ENCODE measurements around the gene TMEM63C. TPM values are rescaled to one million over a fixed set of nuclear protein-coding genes. Genes with fewer than 3 reads are reported as not detected.

The TMEM63C gene
- total RNA-seq, 1 donor from 2014 or later: 6.6 TPM

- peaks cover 5% of the 10 kb centered on the region for H3K36me3 Mint-ChIP-seq (ENCODE audit: low read depth, unreplicated experiment)
- H3K27me3 Mint-ChIP-seq (ENCODE audit: unreplicated experiment): peaks cover 3% of the 10 kb centered on the region
- DNase-seq (ENCODE audit: low spot score): no peak
- no peak for TF ChIP-seq CTCF (IDR thresholded peaks at IDR 0.05; ENCODE audit: unreplicated experiment)
- H3K9me3 Mint-ChIP-seq (ENCODE audit: unreplicated experiment): no peaks in the 10 kb centered on the region
- no peak overlapping the region for H3K27ac Mint-ChIP-seq (ENCODE audit: unreplicated experiment)
- H3K4me1 Mint-ChIP-seq (ENCODE audit: unreplicated experiment): peaks cover 28% of the 10 kb centered on the region
- H3K4me3 Mint-ChIP-seq (ENCODE audit: unreplicated experiment): peak overlapping the region; percentile 37
Observed at GRCh38 chr14:77180726-77181602, 634 bp upstream of the TMEM63C start.

DNA sequence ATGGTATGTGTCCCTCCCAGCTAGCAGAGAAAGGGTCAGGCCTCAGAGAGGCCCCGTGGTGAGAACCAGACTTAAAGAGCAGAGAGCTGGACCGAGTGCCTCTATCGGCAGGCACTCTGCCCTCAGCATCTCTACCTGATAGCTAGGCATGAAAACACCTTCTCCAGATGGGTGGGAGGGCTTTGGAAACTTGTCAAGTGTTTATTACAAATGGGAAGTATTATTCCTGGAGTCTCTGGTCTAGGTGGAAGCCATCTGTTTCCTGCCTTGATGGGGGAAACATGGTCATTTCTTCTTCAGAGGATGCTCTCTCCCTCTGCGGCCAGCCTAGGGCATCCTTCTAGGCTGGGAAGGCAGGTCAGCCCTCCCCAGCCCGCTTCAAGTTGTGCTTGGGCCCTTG lies 2.3 kb downstream of the TMEM63C start:
- no peak overlapping the region for H3K4me3 Mint-ChIP-seq (ENCODE audit: unreplicated experiment)
- no peak for TF ChIP-seq CTCF (IDR thresholded peaks at IDR 0.05; ENCODE audit: unreplicated experiment)
- no peak overlapping the region for H3K27ac Mint-ChIP-seq (ENCODE audit: unreplicated experiment)
- H3K4me1 Mint-ChIP-seq (ENCODE audit: unreplicated experiment): peaks cover 24% of the 10 kb centered on the region
- H3K9me3 Mint-ChIP-seq (ENCODE audit: unreplicated experiment): no peaks in the 10 kb centered on the region
- no peak for DNase-seq (ENCODE audit: low spot score)
- H3K27me3 Mint-ChIP-seq (ENCODE audit: unreplicated experiment): peaks cover 4% of the 10 kb centered on the region
- peaks cover 5% of the 10 kb centered on the region for H3K36me3 Mint-ChIP-seq (ENCODE audit: low read depth, unreplicated experiment)

DNA sequence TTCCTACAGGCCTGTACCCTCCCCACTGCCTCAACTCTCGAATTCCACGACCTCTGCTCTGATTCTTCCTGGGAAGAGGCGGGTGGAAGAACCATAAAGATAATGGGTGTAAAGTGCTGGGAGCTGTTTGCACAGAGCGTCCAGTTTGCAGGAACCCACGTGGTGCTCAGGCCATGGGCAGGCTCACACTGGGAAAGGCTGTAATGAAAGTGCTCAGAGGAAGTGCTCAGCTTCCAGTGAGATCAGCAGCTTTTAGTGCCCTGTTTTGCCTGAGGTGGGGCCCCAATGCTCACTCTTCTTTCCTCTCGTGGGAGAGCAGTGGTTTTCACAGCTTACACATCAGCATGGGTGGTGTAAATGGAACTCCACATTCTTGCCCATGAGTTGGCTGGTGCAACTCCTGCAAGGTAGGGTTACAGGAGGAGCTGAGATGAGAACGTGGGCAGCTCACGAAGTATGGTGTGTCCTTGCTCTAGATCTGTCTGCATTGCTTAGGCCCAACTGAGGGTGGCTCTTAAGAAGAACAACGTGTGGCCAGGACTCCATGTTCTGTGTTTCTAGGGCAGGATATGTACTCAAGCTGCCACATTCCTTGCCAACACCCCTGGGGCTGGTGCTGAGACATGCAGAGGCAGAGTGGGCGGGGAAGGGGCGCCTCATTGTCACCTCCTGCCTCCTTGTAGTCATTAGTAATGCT lies 2.9 kb downstream of the TMEM63C start:
- no peak for TF ChIP-seq CTCF (IDR thresholded peaks at IDR 0.05; ENCODE audit: unreplicated experiment)
- H3K9me3 Mint-ChIP-seq (ENCODE audit: unreplicated experiment): no peaks in the 10 kb centered on the region
- DNase-seq (ENCODE audit: low spot score): no peak
- no peak overlapping the region for H3K27ac Mint-ChIP-seq (ENCODE audit: unreplicated experiment)
- H3K27me3 Mint-ChIP-seq (ENCODE audit: unreplicated experiment): peaks cover 4% of the 10 kb centered on the region
- peaks cover 5% of the 10 kb centered on the region for H3K36me3 Mint-ChIP-seq (ENCODE audit: low read depth, unreplicated experiment)
- peaks cover 24% of the 10 kb centered on the region for H3K4me1 Mint-ChIP-seq (ENCODE audit: unreplicated experiment)
- H3K4me3 Mint-ChIP-seq (ENCODE audit: unreplicated experiment): no peak overlapping the region

- no peak for DNase-seq (ENCODE audit: low spot score)
- Mint-ChIP-seq H3K36me3 (ENCODE audit: low read depth, unreplicated experiment) (peaks cover 2% of the 10 kb centered on the region), H3K9me3 (ENCODE audit: unreplicated experiment) (no peaks in the 10 kb centered on the region), H3K27ac (ENCODE audit: unreplicated experiment) (no peak overlapping the region), H3K27me3 (ENCODE audit: unreplicated experiment) (peaks cover 4% of the 10 kb centered on the region), H3K4me1 (ENCODE audit: unreplicated experiment) (peaks cover 24% of the 10 kb centered on the region), H3K4me3 (ENCODE audit: unreplicated experiment) (no peak overlapping the region)
- no peak for TF ChIP-seq CTCF (IDR thresholded peaks at IDR 0.05; ENCODE audit: unreplicated experiment)
Observed at GRCh38 chr14:77185093-77185465, 3.5 kb downstream of the TMEM63C start.
